Sigmoid colon (tissue), 7 donors: Measurements from ENCODE around the gene KMT2B. TPM values are rescaled to one million over a fixed set of nuclear protein-coding genes. Genes with fewer than 3 reads are reported as not detected.

ENCODE experiments used
- DNase-seq: peaks from one replicate; pipeline ENCODE4 v3.0.0-alpha.2; 2019
- H3K27ac ChIP-seq, 4 donors: fragments of 200-600 bp; sonication (generic); one replicate each; pipeline ENCODE4 v1.5.1; 2016 to 2019; ENCODE audit warnings: mild to moderate bottlenecking in 1 of 4
- H3K27me3 ChIP-seq, 3 donors: fragments of 200-600 bp; sonication (generic); one replicate each; pipeline ENCODE4 v1.5.1; 2019; ENCODE audit warnings: mild to moderate bottlenecking in 1 of 3
- H3K36me3 ChIP-seq, 4 donors: fragments of 200-600 bp; sonication (generic); one replicate each; pipeline ENCODE4 v1.5.1; 2016 to 2019
- H3K4me1 ChIP-seq, 4 donors: fragments of 200-600 bp; sonication (generic); one replicate each; pipeline ENCODE4 v1.5.1; 2017 to 2019
- H3K4me3 ChIP-seq, 4 donors: fragments of 200-600 bp; sonication (generic); one replicate each; pipeline ENCODE4 v1.5.1; 2017 to 2019; ENCODE audit warnings: mild to moderate bottlenecking in 2 of 4, moderate library complexity in 1 of 4
- H3K9me3 ChIP-seq, 4 donors: fragments of 200-600 bp in 3 of 4; sonication (generic) in 3 of 4; one replicate each; pipeline versions ENCODE4 v1.5.1 to v1.6.1; 2013 to 2019
- CTCF ChIP-seq, 4 experiments: fragments of 450-650 bp in 3 of 4; fragments of 200-600 bp in 1 of 4; IDR thresholded peaks; one replicate each; pipeline ENCODE4 v1.5.1; 2016 to 2019; ENCODE audit warnings: antibody characterized with exemption in 4 of 4, mild to moderate bottlenecking in 3 of 4, moderate library complexity in 2 of 4
- EP300 ChIP-seq, 4 donors: sonication (generic); formaldehyde crosslinking; IDR thresholded peaks; one replicate each; pipeline ENCODE4 v1.6.1; 2017; ENCODE audit warnings: antibody characterized with exemption in 4 of 4
- POLR2A ChIP-seq, 2 donors: fragments of 450-650 bp; IDR thresholded peaks; one replicate each; pipeline ENCODE4 v1.6.1; 2016; ENCODE audit warnings: antibody characterized with exemption in 2 of 2, mild to moderate bottlenecking in 2 of 2, moderate library complexity in 2 of 2
- POLR2AphosphoS5 ChIP-seq, 4 donors: sonication (generic); formaldehyde crosslinking; IDR thresholded peaks; one replicate each; pipeline ENCODE4 v1.6.1; 2017; ENCODE audit warnings: antibody characterized with exemption in 4 of 4
- WGBS, 2 donors: extraction: QIAGEN DNeasy Blood & Tissue Kit; methylation state at CpG; one replicate each; pipeline ENCODE4 v1.1.7; 2013; 5-methylcytosine and 5-hydroxymethylcytosine counted together
- intact Hi-C: fragments of 100-400 bp; cut with DNase I; formaldehyde crosslinking; loops from one replicate; pipeline ENCODE4 v1.15.1; 2023
- polyA plus RNA-seq, 3 donors: library from polyadenylated mRNA; stranded (reverse); fragments of 200-250 nt; gene quantifications; one replicate each; pipeline ENCODE4 v1.2.3, GENCODE V29; 2013
- total RNA-seq, 4 donors: library from RNA; depleted of rRNA; stranded (reverse); fragments of >200 nt; gene quantifications; one replicate each; pipeline ENCODE4 v1.1.0, GENCODE V29; 2016
- donor health status: healthy with polysubstance abuse.
- donor health status: Bipolar disorder and iron deficiency.
- donor health status: healthy.

Gene KMT2B
- total and polyA plus RNA-seq, 7 donors: 6.4 to 32.2 (median 12.3) TPM

GRCh38 chr19:35696835-35697234, 21.0 kb upstream of the KMT2B start:
- intact Hi-C loops: no loop called here
- TF ChIP-seq CTCF (IDR thresholded peaks at IDR 0.05) (no peak), POLR2AphosphoS5 (IDR thresholded peaks at IDR 0.05) (no peak), EP300 (IDR thresholded peaks at IDR 0.05) (no peak), POLR2A (IDR thresholded peaks at IDR 0.05) (no peak)
- no peak for DNase-seq
- peaks cover 0 to 3% (median 1%) of the 10 kb centered on the region in 4 donors for H3K4me1 ChIP-seq
- no peak overlapping the region for H3K4me3 ChIP-seq
- H3K27me3 ChIP-seq: no peaks in the 10 kb centered on the region
- H3K27ac ChIP-seq: no peak overlapping the region
- WGBS, 2 donors: 65% methylated on average over 4 of the region's 4 CpGs
- H3K36me3 ChIP-seq: no peaks in the 10 kb centered on the region
- H3K9me3 ChIP-seq: no peaks in the 10 kb centered on the region

- Histone ChIP-seq H3K27ac (peak overlapping the region in 3 of 4 donors; percentile 34 to 59 (median 44)), H3K36me3 (no peaks in the 10 kb centered on the region), H3K4me1 (peaks cover 0 to 12% (median 12%) of the 10 kb centered on the region in 4 donors), H3K4me3 (peak overlapping the region; percentile 48 to 64 (median 53)), H3K27me3 (peaks cover 0 to 20% (median 0%) of the 10 kb centered on the region in 3 donors), H3K9me3 (no peaks in the 10 kb centered on the region)
- DNase-seq: peak; percentile 98
- intact Hi-C loops: loop anchor here (2.0 to 5.0 kb wide), 2 partner anchors 14 to 60 kb away; partner anchors contain the start of gene ETV2
- TF ChIP-seq CTCF (IDR thresholded peaks at IDR 0.05) (no peak), POLR2AphosphoS5 (IDR thresholded peaks at IDR 0.05) (peak in 3 of 4 donors; percentile 6 to 77 (median 13))
- 0% methylated on average over 50 of the region's 50 CpGs for WGBS, 2 donors
Measured at GRCh38 chr19:35702223-35703012, 15.4 kb upstream of the KMT2B start.

GRCh38 chr19:35703343-35703742, 14.5 kb upstream of the KMT2B start:
- WGBS, 2 donors: 33 to 51% methylated on average over 9 of the region's 9 CpGs
- no peaks in the 10 kb centered on the region for H3K36me3 ChIP-seq
- H3K4me3 ChIP-seq: peak overlapping the region in 1 of 4 donors; percentile 55
- peaks cover 0 to 20% (median 0%) of the 10 kb centered on the region in 3 donors for H3K27me3 ChIP-seq
- intact Hi-C loops: loop anchor here (2.0 to 5.0 kb wide), 2 partner anchors 13 to 61 kb away; partner anchors contain the start of gene ETV2
- H3K4me1 ChIP-seq: peaks cover 0 to 12% (median 12%) of the 10 kb centered on the region in 4 donors
- no peak for TF ChIP-seq POLR2AphosphoS5 (IDR thresholded peaks at IDR 0.05)
- TF ChIP-seq POLR2A (IDR thresholded peaks at IDR 0.05): no peak
- no peak for TF ChIP-seq EP300 (IDR thresholded peaks at IDR 0.05)
- TF ChIP-seq CTCF (IDR thresholded peaks at IDR 0.05): no peak
- DNase-seq: no peak
- no peak overlapping the region for H3K27ac ChIP-seq
- no peaks in the 10 kb centered on the region for H3K9me3 ChIP-seq

- H3K27ac ChIP-seq: no peak within 1 kb of the TSS
- no peaks in the 10 kb centered on the region for H3K9me3 ChIP-seq
- intact Hi-C loops: loop anchor here (5.0 kb wide), 1 partner anchor 62 kb away; the partner anchor contains the start of gene ETV2
- peaks cover 0 to 12% (median 12%) of the 10 kb centered on the region in 4 donors for H3K4me1 ChIP-seq
- peaks cover 0 to 20% (median 0%) of the 10 kb centered on the region in 3 donors for H3K27me3 ChIP-seq
- no peak for TF ChIP-seq POLR2A (IDR thresholded peaks at IDR 0.05)
- no peak for TF ChIP-seq POLR2AphosphoS5 (IDR thresholded peaks at IDR 0.05)
- TF ChIP-seq EP300 (IDR thresholded peaks at IDR 0.05): no peak
- TF ChIP-seq CTCF (IDR thresholded peaks at IDR 0.05): no peak
- H3K36me3 ChIP-seq: no peaks in the 10 kb centered on the region
- H3K4me3 ChIP-seq: no peak within 1 kb of the TSS
- WGBS, 2 donors: 34 to 37% methylated on average over 24 of the region's 24 CpGs
- no peak for DNase-seq
Measured at GRCh38 chr19:35704218-35704617, 13.6 kb upstream of the KMT2B start, which contains the start of gene ZBTB32. ZBTB32 (plus strand) TSS chr19:35704558; CDS start chr19:35714627, 10,069 bp downstream.
